H1 (cell line): ENCODE measurements around the gene TFEC.

ENCODE experiments used
- BACH1 ChIP-seq: IDR thresholded peaks from 2 replicates; pipeline ENCODE4 v1.6.1; 2012; ENCODE audit warnings: low read length, improper control_type of control experiment
- BRCA1 ChIP-seq: IDR thresholded peaks from 2 replicates; pipeline ENCODE4 v1.6.1; 2012; ENCODE audit warnings: low read depth, low read length, improper control_type of control experiment
- CTCF ChIP-seq, 3 experiments: IDR thresholded peaks; 1 replicate in 2 of 3; 2 replicates in 1 of 3; pipeline versions ENCODE4 v1.5.1 to v1.6.1; 2011; ENCODE audit warnings: low read length in 3 of 3, mild to moderate bottlenecking in 3 of 3, inconsistent platforms in 2 of 3, low read depth in 1 of 3, moderate library complexity in 1 of 3; ENCODE audit not compliant: insufficient read depth in 1 of 3; ENCODE audit errors: control extremely low read depth in 1 of 3
- EP300 ChIP-seq, 2 experiments: IDR thresholded peaks; 1 replicate in 1 of 2; 2 replicates in 1 of 2; pipeline ENCODE4 v1.6.1; 2011 to 2012; ENCODE audit warnings: low read depth in 2 of 2, low read length in 2 of 2, mild to moderate bottlenecking in 2 of 2, borderline replicate concordance in 1 of 2, inconsistent platforms in 1 of 2, moderate library complexity in 1 of 2
- EZH2 ChIP-seq: fragments of 200-600 bp; sonication (generic); IDR thresholded peaks from 2 replicates; pipeline ENCODE4 v1.7.1; 2012; ENCODE audit warnings: low read depth, mild to moderate bottlenecking, moderate library complexity, low read length, inconsistent platforms; ENCODE audit not compliant: severe bottlenecking
- FOSL1 ChIP-seq: IDR thresholded peaks from 2 replicates; pipeline ENCODE4 v1.6.1; 2011; ENCODE audit warnings: mild to moderate bottlenecking, low read depth, low read length, moderate library complexity; ENCODE audit not compliant: insufficient read depth
- MAFK ChIP-seq: IDR thresholded peaks from 2 replicates; pipeline ENCODE4 v1.6.1; 2012; ENCODE audit warnings: low read depth, mild to moderate bottlenecking, improper control_type of control experiment, low read length
- POLR2A ChIP-seq, 2 experiments: IDR thresholded peaks; 1 replicate in 1 of 2; 2 replicates in 1 of 2; pipeline ENCODE4 v1.6.1; 2011; ENCODE audit warnings: low read depth in 2 of 2, low read length in 2 of 2, mild to moderate bottlenecking in 2 of 2; ENCODE audit errors: control extremely low read depth in 1 of 2
- RXRA ChIP-seq: IDR thresholded peaks from 2 replicates; pipeline ENCODE4 v1.6.1; 2011; ENCODE audit warnings: low read depth, mild to moderate bottlenecking, low read length, moderate library complexity; ENCODE audit not compliant: insufficient read depth
- SP2 ChIP-seq: IDR thresholded peaks from 2 replicates; pipeline ENCODE4 v1.6.1; 2012; ENCODE audit warnings: mild to moderate bottlenecking, low read length, inconsistent platforms
- TAF1 ChIP-seq: IDR thresholded peaks from 2 replicates; pipeline ENCODE4 v1.6.1; 2011; ENCODE audit warnings: mild to moderate bottlenecking, low read depth, low read length
- TF ChIP-seq, protein P1 (sequence below): IDR thresholded peaks from 2 replicates; pipeline ENCODE4 v1.6.1; 2012; ENCODE audit warnings: inconsistent platforms

GRCh38 chr7:116075351-116076145, 45.0 kb upstream of the TFEC start:
- TF ChIP-seq BACH1 (no peak), CTCF (IDR thresholded peaks at IDR 0.05; ENCODE audit: control extremely low read depth in 1 of 3, insufficient read depth in 1 of 3, low read depth in 1 of 3, low read length in 3 of 3) (no peak), SP2 (no peak), FOSL1 (no peak), POLR2A (IDR thresholded peaks at IDR 0.05; ENCODE audit: control extremely low read depth in 1 of 2, low read depth in 2 of 2, low read length in 2 of 2) (no peak), TAF1 (no peak), EP300 (IDR thresholded peaks at IDR 0.05; ENCODE audit: borderline replicate concordance in 1 of 2, low read depth in 2 of 2, low read length in 2 of 2) (no peak), RXRA (no peak), EZH2 (no peak), BRCA1 (no peak), MAFK (no peak)
- TF ChIP-seq, protein P1, sequence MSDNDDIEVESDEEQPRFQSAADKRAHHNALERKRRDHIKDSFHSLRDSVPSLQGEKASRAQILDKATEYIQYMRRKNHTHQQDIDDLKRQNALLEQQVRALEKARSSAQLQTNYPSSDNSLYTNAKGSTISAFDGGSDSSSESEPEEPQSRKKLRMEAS = no peak
